Osteocyte (in vitro differentiated cells): ENCODE measurements around the gene SRD5A1. TPM values are rescaled to one million over a fixed set of nuclear protein-coding genes. Genes with fewer than 3 reads are reported as not detected.
"Not testable (repeated sequence)": the region's sequence is repeated elsewhere in the genome, so short reads cannot be mapped to it uniquely, and the experiment has no call there.

Source experiments
- DNase-seq: peaks from one replicate; pipeline ENCODE4 v3.0.0; 2021; ENCODE audit warnings: mixed read lengths; ENCODE audit not compliant: unreplicated experiment; ENCODE audit errors: extremely low spot score
- H3K27ac Mint-ChIP-seq: one replicate; pipeline ENCODE4 v1.8.0; 2021; ENCODE audit warnings: mild to moderate bottlenecking, mixed read lengths; ENCODE audit not compliant: unreplicated experiment
- H3K27me3 Mint-ChIP-seq: one replicate; pipeline ENCODE4 v1.8.0; 2021; ENCODE audit warnings: mixed read lengths; ENCODE audit not compliant: unreplicated experiment
- H3K36me3 Mint-ChIP-seq: one replicate; pipeline ENCODE4 v1.8.0; 2021; ENCODE audit warnings: mixed read lengths; ENCODE audit not compliant: unreplicated experiment
- H3K4me1 Mint-ChIP-seq: one replicate; pipeline ENCODE4 v1.8.0; 2021; ENCODE audit warnings: mixed read lengths; ENCODE audit not compliant: unreplicated experiment
- H3K4me3 Mint-ChIP-seq: one replicate; pipeline ENCODE4 v1.8.0; 2021; ENCODE audit warnings: mild to moderate bottlenecking, moderate library complexity, mixed read lengths; ENCODE audit not compliant: unreplicated experiment
- H3K9me3 Mint-ChIP-seq: one replicate; pipeline ENCODE4 v1.8.0; 2021; ENCODE audit warnings: mixed read lengths; ENCODE audit not compliant: unreplicated experiment
- total RNA-seq: library from RNA; stranded (reverse); gene quantifications from 2 replicates; pipeline ENCODE4 v1.2.1, GENCODE V29; 2021
- TF ChIP-seq, protein P1 (sequence below): fragments of 200-600 bp; sonication (generic); IDR thresholded peaks from 2 replicates; pipeline ENCODE4 v1.5.0; 2021; ENCODE audit warnings: antibody characterized with exemption, mild to moderate bottlenecking, moderate library complexity

SRD5A1 gene
- total RNA-seq, 1 donor from 2014 or later = 25.0 TPM

DNA sequence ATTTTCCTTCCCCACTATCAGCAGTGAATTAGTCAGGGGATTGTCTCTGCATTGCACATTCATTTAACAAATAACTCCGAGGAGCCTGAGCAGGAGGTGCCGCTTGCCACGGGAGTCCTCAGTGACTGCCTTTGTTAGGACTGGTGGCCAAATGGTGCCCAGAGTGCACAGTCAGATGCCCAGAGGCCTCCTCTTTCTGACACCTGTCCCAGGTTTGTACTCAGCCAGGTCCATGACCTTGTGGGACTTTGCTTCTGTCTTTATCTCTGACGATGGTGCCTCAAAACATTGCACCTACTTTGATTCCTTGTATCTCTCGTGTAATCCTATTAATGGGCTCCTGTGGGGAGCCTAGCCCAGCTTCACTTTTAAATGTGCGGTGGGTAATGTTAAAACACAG is 4.3 kb downstream of the SRD5A1 start:
- no peak for DNase-seq
- Mint-ChIP-seq H3K4me3 (no peak overlapping the region), H3K27ac (no peak overlapping the region), H3K36me3 (no peaks in the 10 kb centered on the region), H3K9me3 (no peaks in the 10 kb centered on the region), H3K4me1 (peaks cover 7% of the 10 kb centered on the region), H3K27me3 (no peaks in the 10 kb centered on the region)
- TF ChIP-seq, protein P1, sequence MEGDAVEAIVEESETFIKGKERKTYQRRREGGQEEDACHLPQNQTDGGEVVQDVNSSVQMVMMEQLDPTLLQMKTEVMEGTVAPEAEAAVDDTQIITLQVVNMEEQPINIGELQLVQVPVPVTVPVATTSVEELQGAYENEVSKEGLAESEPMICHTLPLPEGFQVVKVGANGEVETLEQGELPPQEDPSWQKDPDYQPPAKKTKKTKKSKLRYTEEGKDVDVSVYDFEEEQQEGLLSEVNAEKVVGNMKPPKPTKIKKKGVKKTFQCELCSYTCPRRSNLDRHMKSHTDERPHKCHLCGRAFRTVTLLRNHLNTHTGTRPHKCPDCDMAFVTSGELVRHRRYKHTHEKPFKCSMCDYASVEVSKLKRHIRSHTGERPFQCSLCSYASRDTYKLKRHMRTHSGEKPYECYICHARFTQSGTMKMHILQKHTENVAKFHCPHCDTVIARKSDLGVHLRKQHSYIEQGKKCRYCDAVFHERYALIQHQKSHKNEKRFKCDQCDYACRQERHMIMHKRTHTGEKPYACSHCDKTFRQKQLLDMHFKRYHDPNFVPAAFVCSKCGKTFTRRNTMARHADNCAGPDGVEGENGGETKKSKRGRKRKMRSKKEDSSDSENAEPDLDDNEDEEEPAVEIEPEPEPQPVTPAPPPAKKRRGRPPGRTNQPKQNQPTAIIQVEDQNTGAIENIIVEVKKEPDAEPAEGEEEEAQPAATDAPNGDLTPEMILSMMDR = no peak

DNA sequence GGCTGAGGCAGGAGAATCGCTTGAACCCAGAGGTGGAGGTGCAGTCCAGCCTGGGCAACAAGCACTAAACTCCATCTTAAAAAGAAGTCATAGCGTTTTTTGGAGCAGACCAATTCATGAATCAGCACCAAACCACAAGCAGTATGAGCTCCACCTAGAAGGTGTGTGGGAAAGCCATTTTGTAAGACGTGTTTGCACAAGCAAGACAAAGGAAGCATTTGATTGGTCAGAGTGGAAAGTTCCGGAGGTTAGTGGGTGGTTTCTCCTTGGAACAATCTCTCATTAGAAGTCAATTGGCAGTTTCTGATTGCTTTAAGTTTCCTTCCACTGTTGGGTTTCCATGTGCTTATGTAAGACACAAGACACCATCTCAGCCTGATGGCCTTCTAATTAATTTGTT is 5.0 kb downstream of the SRD5A1 start:
- TF ChIP-seq, protein P1 = no peak
- no peaks in the 10 kb centered on the region for H3K9me3 Mint-ChIP-seq
- H3K27ac Mint-ChIP-seq = no peak overlapping the region
- peaks cover 7% of the 10 kb centered on the region for H3K4me1 Mint-ChIP-seq
- no peaks in the 10 kb centered on the region for H3K27me3 Mint-ChIP-seq
- no peak overlapping the region for H3K4me3 Mint-ChIP-seq
- no peaks in the 10 kb centered on the region for H3K36me3 Mint-ChIP-seq
- no peak for DNase-seq

DNA sequence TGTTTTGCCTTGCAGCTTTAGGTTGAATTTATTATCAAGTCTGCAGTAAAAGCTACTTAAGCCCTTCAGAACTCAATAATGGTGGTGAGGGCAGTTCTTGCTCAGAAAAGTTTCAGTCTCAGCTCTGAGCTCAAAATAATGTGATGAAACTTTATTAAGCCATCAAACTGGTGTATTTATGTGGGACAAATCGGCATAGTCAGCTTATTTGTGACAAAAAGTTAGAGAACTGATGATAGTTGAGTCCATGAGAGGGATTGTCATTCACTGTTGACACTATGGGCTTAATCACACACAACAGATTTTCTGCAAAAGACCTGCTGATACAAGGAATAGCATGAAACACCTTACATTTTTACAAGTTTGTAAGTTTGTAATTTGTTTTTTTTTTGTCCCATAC is 9.4 kb downstream of the SRD5A1 start:
- Mint-ChIP-seq H3K4me3 (no peak overlapping the region), H3K4me1 (no peaks in the 10 kb centered on the region), H3K36me3 (peaks cover 14% of the 10 kb centered on the region), H3K9me3 (no peaks in the 10 kb centered on the region), H3K27me3 (no peaks in the 10 kb centered on the region), H3K27ac (no peak overlapping the region)
- no peak for DNase-seq
- TF ChIP-seq, protein P1 = no peak

DNA sequence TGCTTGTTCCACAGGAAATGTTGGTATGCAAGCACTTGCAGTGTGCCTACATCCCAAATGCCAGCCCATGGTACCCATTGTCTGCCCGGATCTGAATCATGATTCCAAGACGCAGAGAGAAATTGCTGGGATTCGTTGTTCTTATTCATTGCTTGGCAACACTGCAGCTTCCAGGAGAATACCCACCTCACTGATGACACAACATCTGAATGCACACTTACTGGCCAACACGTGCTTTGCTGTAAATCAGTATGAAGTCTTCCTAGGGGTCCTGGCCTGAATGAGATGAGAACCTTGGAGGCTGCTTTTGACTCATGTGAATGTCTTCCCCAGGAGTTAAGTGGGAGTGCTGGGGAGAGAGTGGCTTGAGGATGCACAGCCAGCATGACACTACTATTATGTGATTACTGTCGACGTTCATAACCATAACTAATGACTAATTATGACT is 11.6 kb downstream of the SRD5A1 start:
- Mint-ChIP-seq H3K4me3 (no peak overlapping the region), H3K27ac (no peak overlapping the region), H3K9me3 (peaks cover 2% of the 10 kb centered on the region), H3K27me3 (no peaks in the 10 kb centered on the region), H3K4me1 (no peaks in the 10 kb centered on the region), H3K36me3 (peaks cover 19% of the 10 kb centered on the region)
- TF ChIP-seq, protein P1 = no peak
- DNase-seq = no peak

DNA sequence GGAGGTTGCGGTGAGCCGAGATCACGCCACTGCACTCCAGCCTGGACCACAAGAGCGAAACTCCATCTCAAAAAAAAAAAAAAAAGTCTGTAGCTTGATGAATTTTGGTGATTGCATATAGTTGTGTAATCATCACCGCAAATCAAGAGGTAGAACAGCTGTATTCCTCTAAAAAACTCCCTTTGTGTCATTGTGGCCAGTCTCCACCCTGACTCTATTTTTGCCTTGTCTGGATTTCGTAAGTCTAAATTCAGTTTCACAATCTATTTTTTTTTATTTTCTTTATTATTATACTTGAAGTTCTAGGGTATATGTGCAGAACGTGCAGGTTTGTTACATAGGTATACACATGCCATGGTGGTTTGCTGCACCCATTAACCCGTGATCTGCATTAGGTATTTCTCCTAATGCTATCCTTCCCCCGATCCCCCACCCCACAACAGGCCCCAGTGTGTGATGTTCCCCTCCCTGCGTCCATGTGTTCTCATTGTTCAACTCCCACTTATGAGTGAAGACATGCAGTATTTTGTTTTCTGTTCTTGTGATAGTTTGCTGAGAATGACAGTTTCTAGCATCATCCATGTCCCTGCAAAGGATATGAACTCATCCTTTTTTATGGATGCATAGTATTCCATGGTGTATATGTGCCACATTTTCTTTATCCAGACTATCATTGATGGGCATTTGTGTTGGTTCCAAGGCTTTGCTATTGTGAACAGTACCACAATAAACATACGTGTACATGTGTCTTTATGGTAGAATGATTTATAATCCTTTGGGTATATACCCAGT is 12.5 kb downstream of the SRD5A1 start:
- DNase-seq = not testable (repeated sequence)

More for the DNA sequence above, 12.5 kb downstream of the SRD5A1 start:
- H3K4me3 Mint-ChIP-seq, H3K27me3 Mint-ChIP-seq, H3K9me3 Mint-ChIP-seq, H3K4me1 Mint-ChIP-seq, H3K27ac Mint-ChIP-seq: not testable (repeated sequence)
- H3K36me3 Mint-ChIP-seq = peaks cover 21% of the 10 kb centered on the region
